Endothelial cell of umbilical vein (primary cell): ENCODE results near the gene TREML2. TPM values are rescaled to one million over a fixed set of nuclear protein-coding genes. Genes with fewer than 3 reads are reported as not detected.

Source experiments
- BruUV-seq: library from RNA; stranded (reverse); fragments of 400-500 nt; replicated peaks from 2 replicates; lab custom pipeline; 2021; lab: Mats Ljungman, UMichigan
- CTCF ChIA-PET: fragments of 300-600, 350-600 bp; sonication (Branson Sonifier 250); formaldehyde crosslinking; loops from one replicate; lab custom pipeline; 2021; ENCODE audit warnings: antibody characterized with exemption, inconsistent platforms; lab: Charles Lee
- POLR2A ChIA-PET: fragments of 300-600, 350-600 bp; sonication (Branson Sonifier 250); formaldehyde crosslinking; loops from one replicate; lab custom pipeline; 2021; ENCODE audit warnings: antibody characterized with exemption, inconsistent platforms; lab: Charles Lee
- DNase-seq: peaks from one replicate; pipeline ENCODE4 v3.0.0-alpha.2; 2011; ENCODE audit warnings: low read depth, low spot score
- FAIRE-seq: peaks from 2 replicates; lab custom pipeline; 2011; peaks lifted over from hg19 to GRCh38; lab: Jason Lieb, UNC
- H2AFZ ChIP-seq: 2 replicates; pipeline ENCODE4 v1.6.0; 2012; ENCODE audit warnings: low read depth, low read length, control low read depth, inconsistent platforms
- H3K27ac ChIP-seq: 2 replicates; pipeline ENCODE4 v1.5.1; 2011; ENCODE audit warnings: low read depth, mild to moderate bottlenecking, control low read depth, low read length, moderate library complexity; ENCODE audit not compliant: insufficient read depth
- H3K27me3 ChIP-seq, 2 experiments: 2 replicates each; pipeline versions ENCODE4 v1.6.0 to v1.6.1; 2011; ENCODE audit warnings: low read length in 2 of 2, mixed read lengths in 1 of 2; ENCODE audit not compliant: control insufficient read depth in 2 of 2, insufficient read depth in 2 of 2
- H3K36me3 ChIP-seq, 2 experiments: 2 replicates in 1 of 2; 3 replicates in 1 of 2; pipeline ENCODE4 v1.5.1; 2011; ENCODE audit warnings: low read length in 2 of 2, mild to moderate bottlenecking in 1 of 2, moderate library complexity in 1 of 2; ENCODE audit not compliant: control insufficient read depth in 2 of 2, insufficient read depth in 2 of 2; ENCODE audit errors: extremely low read depth in 1 of 2
- H3K4me1 ChIP-seq: 3 replicates; pipeline ENCODE4 v1.5.1; 2011; ENCODE audit warnings: mild to moderate bottlenecking, low read length; ENCODE audit not compliant: control insufficient read depth, insufficient read depth; ENCODE audit errors: extremely low read depth
- H3K4me2 ChIP-seq: 2 replicates; pipeline ENCODE4 v1.6.1; 2011; ENCODE audit warnings: low read length, control low read depth, mixed read lengths; ENCODE audit not compliant: insufficient read depth
- H3K4me3 ChIP-seq, 3 experiments: fragments of 200-600 bp in 1 of 3; sonication (generic), shearing (Covaris generic) in 1 of 3; replicated peaks in 1 of 3; 2 replicates each; pipeline ENCODE4 v1.5.1; 2011 to 2016; ENCODE audit warnings: control low read depth in 3 of 3, low read length in 3 of 3, mild to moderate bottlenecking in 2 of 3, inconsistent platforms in 1 of 3, low read depth in 1 of 3, moderate library complexity in 1 of 3; ENCODE audit not compliant: insufficient read depth in 1 of 3
- H3K79me2 ChIP-seq: 2 replicates; pipeline ENCODE4 v1.6.0; 2012; ENCODE audit warnings: low read length, inconsistent platforms; ENCODE audit not compliant: control insufficient read depth, insufficient read depth
- H3K9ac ChIP-seq: replicated peaks from 2 replicates; pipeline ENCODE3; 2011; ENCODE audit warnings: low read length, control low read depth; ENCODE audit not compliant: insufficient read depth; ENCODE audit errors: extremely low read depth
- H3K9me1 ChIP-seq: replicated peaks from 3 replicates; pipeline ENCODE4 v1.6.0; 2011; ENCODE audit warnings: mild to moderate bottlenecking, low read length; ENCODE audit not compliant: control insufficient read depth, insufficient read depth; ENCODE audit errors: extremely low read depth
- H3K9me3 ChIP-seq: replicated peaks from 2 replicates; pipeline ENCODE4 v1.5.1; 2012; ENCODE audit warnings: low read length, inconsistent platforms; ENCODE audit not compliant: control insufficient read depth, insufficient read depth
- H4K20me1 ChIP-seq: replicated peaks from 2 replicates; pipeline ENCODE3; 2011; ENCODE audit warnings: mild to moderate bottlenecking, low read length; ENCODE audit not compliant: control insufficient read depth, insufficient read depth; ENCODE audit errors: extremely low read depth
- CTCF ChIP-seq, 2 donors: IDR thresholded peaks; 1 replicate in 1 of 2; 2 replicates in 1 of 2; pipeline ENCODE4 v1.5.1; 2011; ENCODE audit warnings: low read length in 2 of 2, mild to moderate bottlenecking in 2 of 2, moderate library complexity in 2 of 2, control low read depth in 1 of 2, inconsistent platforms in 1 of 2, low read depth in 1 of 2; ENCODE audit not compliant: insufficient read depth in 1 of 2; ENCODE audit errors: extremely low read depth in 1 of 2
- EZH2 ChIP-seq: IDR thresholded peaks from 2 replicates; pipeline ENCODE4 v1.6.1; 2012; ENCODE audit warnings: borderline replicate concordance, low read depth, mild to moderate bottlenecking, moderate library complexity, low read length, inconsistent platforms; ENCODE audit not compliant: severe bottlenecking
- FOS ChIP-seq: IDR thresholded peaks from 2 replicates; pipeline ENCODE4 v1.6.1; 2011; ENCODE audit warnings: mild to moderate bottlenecking, low read length, moderate library complexity, borderline replicate concordance; ENCODE audit not compliant: insufficient read depth
- GATA2 ChIP-seq: IDR thresholded peaks from 2 replicates; pipeline ENCODE4 v1.7.0; 2011; ENCODE audit warnings: low read depth, mild to moderate bottlenecking, moderate library complexity, mixed read lengths, low read length; ENCODE audit not compliant: insufficient read length, insufficient read depth
- JUN ChIP-seq: IDR thresholded peaks from 2 replicates; pipeline ENCODE4 v1.6.1; 2011; ENCODE audit warnings: borderline replicate concordance, low read depth; ENCODE audit not compliant: insufficient read length, insufficient read depth
- MYC ChIP-seq: IDR thresholded peaks from one replicate; pipeline ENCODE4 v1.6.1; 2011; ENCODE audit warnings: mild to moderate bottlenecking, low read depth, low read length
- POLR2A ChIP-seq: IDR thresholded peaks from 2 replicates; pipeline ENCODE4 v1.6.1; 2012; ENCODE audit warnings: low read depth, mild to moderate bottlenecking, control low read depth, low read length
- POLR2AphosphoS5 ChIP-seq: IDR thresholded peaks from 2 replicates; pipeline ENCODE4 v1.6.1; 2012; ENCODE audit warnings: low read depth, mild to moderate bottlenecking, control low read depth, low read length, moderate library complexity; ENCODE audit not compliant: insufficient read depth
- dilution Hi-C: fragments of 300-500 bp; cut with MboI; formaldehyde crosslinking; loops from one replicate; pipeline ENCODE4 v1.15.0; 2019; ENCODE audit warnings: low sequenced_read_pairs; ENCODE audit not compliant: extremely low pct_ligation_motif_present
- intact Hi-C: fragments of 100-400 bp; cut with micrococcal nuclease; formaldehyde crosslinking; loops from one replicate; pipeline ENCODE4 v1.10.0; 2022
- polyA plus RNA-seq, 4 experiments: library from polyadenylated mRNA; depleted of rRNA in 3 of 4; stranded (reverse) in 3 of 4; unstranded in 1 of 4; fragments of >200 nt; gene quantifications; 2 replicates each; pipeline versions ENCODE4 v1.2.1 to v1.2.3, GENCODE V29; 2011 to 2012; ENCODE audit warnings: missing spikeins in 1 of 4
- total RNA-seq: library from RNA; stranded (reverse); gene quantifications from 2 replicates; pipeline ENCODE4 v1.2.3, GENCODE V29; 2021
- TF ChIP-seq, protein P1 (sequence below): IDR thresholded peaks from 2 replicates; pipeline ENCODE4 v1.6.1; 2011; ENCODE audit not compliant: insufficient read depth, insufficient read length

TREML2 gene
- total and polyA plus RNA-seq, 2 donors (not counting 3 experiments of a cell fraction or from before 2014, with no cell fraction given), result not detected

DNA sequence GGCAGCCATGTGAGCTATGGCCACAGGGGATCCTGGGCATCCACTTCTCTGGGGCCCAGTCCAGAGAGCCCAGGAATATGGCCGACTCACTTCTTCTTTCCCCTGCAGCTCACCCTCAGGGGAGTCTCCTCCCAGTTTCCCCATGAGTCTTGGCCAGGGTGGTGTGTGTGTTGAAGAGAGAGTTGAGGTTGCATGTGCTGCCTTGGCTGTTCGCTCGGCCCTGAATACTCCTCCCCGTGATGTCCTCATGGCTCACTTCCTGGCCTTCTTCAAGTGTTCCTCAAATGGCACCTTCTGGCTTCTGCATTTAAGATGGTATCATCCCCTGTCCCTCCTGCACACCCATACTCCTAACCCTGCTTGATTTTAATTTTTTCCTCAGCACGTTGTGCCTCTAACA is 43.6 kb downstream of the TREML2 start:
- dilution Hi-C loops, result no loop called here
- Histone ChIP-seq H4K20me1 (no peaks in the 10 kb centered on the region), H3K79me2 (no peaks in the 10 kb centered on the region), H3K9me3 (no peaks in the 10 kb centered on the region), H3K4me2 (no peak overlapping the region), H3K4me3 (no peak overlapping the region), H3K9me1 (no peaks in the 10 kb centered on the region), H2AFZ (no peak overlapping the region), H3K4me1 (no peaks in the 10 kb centered on the region), H3K27ac (no peak overlapping the region), H3K9ac (no peak overlapping the region), H3K36me3 (no peaks in the 10 kb centered on the region), H3K27me3 (peaks cover 0 to 2% of the 10 kb centered on the region in 2 experiments)
- ChIA-PET CTCF (no interaction called here), POLR2A (no interaction called here)
- no TSS peak for BruUV-seq
- intact Hi-C loops, result no loop called here
- TF ChIP-seq, protein P1, sequence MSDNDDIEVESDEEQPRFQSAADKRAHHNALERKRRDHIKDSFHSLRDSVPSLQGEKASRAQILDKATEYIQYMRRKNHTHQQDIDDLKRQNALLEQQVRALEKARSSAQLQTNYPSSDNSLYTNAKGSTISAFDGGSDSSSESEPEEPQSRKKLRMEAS, result no peak
- TF ChIP-seq FOS, result no peak
- TF ChIP-seq JUN, result no peak
- TF ChIP-seq CTCF (IDR thresholded peaks at IDR 0.05; ENCODE audit: extremely low read depth in 1 of 2, insufficient read depth in 1 of 2, low read depth in 1 of 2, low read length in 2 of 2), result no peak
- TF ChIP-seq GATA2, result no peak
- no peak for TF ChIP-seq POLR2A
- TF ChIP-seq EZH2, result no peak
- TF ChIP-seq MYC, result no peak
- TF ChIP-seq POLR2AphosphoS5, result no peak
- DNase-seq (no peak), FAIRE-seq (no peak)
